BLaER1 (cell line): Measurements from ENCODE around the gene ZBP1.

Experiments
- H3K27ac ChIP-seq: shearing (Covaris generic); formaldehyde crosslinking; 2 replicates; pipeline ENCODE4 v1.8.1; 2022
- H3K27me3 ChIP-seq: shearing (Covaris generic); formaldehyde crosslinking; 2 replicates; pipeline ENCODE4 v1.8.1; 2022
- H3K36me3 ChIP-seq: shearing (Covaris generic); formaldehyde crosslinking; 2 replicates; pipeline ENCODE4 v1.8.1; 2022
- H3K4me1 ChIP-seq: shearing (Covaris generic); formaldehyde crosslinking; 2 replicates; pipeline ENCODE4 v1.8.1; 2022
- H3K4me2 ChIP-seq: shearing (Covaris generic); formaldehyde crosslinking; 2 replicates; pipeline ENCODE4 v1.8.1; 2022
- H3K4me3 ChIP-seq: shearing (Covaris generic); formaldehyde crosslinking; 2 replicates; pipeline ENCODE4 v1.8.1; 2022
- H3K9ac ChIP-seq: shearing (Covaris generic); formaldehyde crosslinking; 2 replicates; pipeline ENCODE4 v1.8.1; 2022
- H3K9me3 ChIP-seq: shearing (Covaris generic); formaldehyde crosslinking; 2 replicates; pipeline ENCODE4 v1.8.1; 2022
- H4K20me1 ChIP-seq: shearing (Covaris generic); formaldehyde crosslinking; 2 replicates; pipeline ENCODE4 v1.8.1; 2022
- Cebpa-rat ChIP-seq: shearing (Covaris generic); IDR thresholded peaks from 2 replicates; pipeline ENCODE4 v1.8.1; 2022

The ZBP1 gene

DNA sequence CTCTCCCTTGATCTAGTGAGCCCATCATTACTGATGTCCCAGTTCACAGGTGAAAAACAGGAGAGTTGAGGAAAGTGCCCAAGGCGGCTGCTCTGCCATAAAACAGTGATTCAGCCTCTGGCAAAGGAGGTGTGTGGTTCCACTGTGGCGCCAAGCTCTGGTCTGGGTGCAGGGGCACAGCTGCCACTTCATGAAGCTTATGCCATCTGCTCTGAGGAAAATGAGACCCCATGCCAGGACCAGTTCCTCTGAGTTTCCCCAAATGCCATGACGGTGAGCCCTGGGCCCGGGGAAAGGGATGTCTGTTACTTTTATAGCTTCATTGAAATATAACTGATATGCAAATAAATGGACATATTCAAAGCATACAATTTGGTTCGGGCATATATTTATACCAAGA, 33.7 kb upstream of the ZBP1 start:
- Histone ChIP-seq H3K4me1 (peaks cover 58% of the 10 kb centered on the region), H3K9me3 (no peaks in the 10 kb centered on the region), H3K36me3 (peaks cover 86% of the 10 kb centered on the region), H3K4me2 (no peak overlapping the region), H3K27ac (no peak overlapping the region), H3K9ac (no peak overlapping the region), H4K20me1 (peaks cover 70% of the 10 kb centered on the region), H3K4me3 (no peak overlapping the region), H3K27me3 (no peaks in the 10 kb centered on the region)
- no peak for TF ChIP-seq Cebpa-rat

DNA sequence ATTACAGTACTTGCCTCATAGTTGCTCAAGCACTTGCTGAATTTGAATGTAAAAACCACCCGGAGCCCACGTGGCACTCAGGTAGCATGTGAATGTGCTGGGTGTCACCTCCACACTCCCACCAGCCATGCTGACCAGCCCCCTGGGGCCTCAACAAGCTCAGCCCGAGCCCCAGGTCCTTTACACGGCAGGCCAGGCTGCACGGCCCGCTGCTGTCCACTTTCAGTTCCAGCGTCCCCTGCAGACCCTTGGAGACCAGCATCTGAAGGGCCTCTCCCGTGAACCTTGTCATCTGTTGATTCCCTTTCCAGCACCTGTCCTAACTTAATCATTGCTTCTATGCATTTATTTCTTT, 33.3 kb upstream of the ZBP1 start:
- H3K27me3 ChIP-seq, result no peaks in the 10 kb centered on the region
- H3K4me3 ChIP-seq, result no peak overlapping the region
- no peak overlapping the region for H3K27ac ChIP-seq
- H3K9ac ChIP-seq, result no peak overlapping the region
- H4K20me1 ChIP-seq, result peaks cover 66% of the 10 kb centered on the region
- peaks cover 54% of the 10 kb centered on the region for H3K4me1 ChIP-seq
- TF ChIP-seq Cebpa-rat, result no peak
- H3K36me3 ChIP-seq, result peaks cover 83% of the 10 kb centered on the region
- H3K9me3 ChIP-seq, result no peaks in the 10 kb centered on the region
- H3K4me2 ChIP-seq, result no peak overlapping the region

DNA sequence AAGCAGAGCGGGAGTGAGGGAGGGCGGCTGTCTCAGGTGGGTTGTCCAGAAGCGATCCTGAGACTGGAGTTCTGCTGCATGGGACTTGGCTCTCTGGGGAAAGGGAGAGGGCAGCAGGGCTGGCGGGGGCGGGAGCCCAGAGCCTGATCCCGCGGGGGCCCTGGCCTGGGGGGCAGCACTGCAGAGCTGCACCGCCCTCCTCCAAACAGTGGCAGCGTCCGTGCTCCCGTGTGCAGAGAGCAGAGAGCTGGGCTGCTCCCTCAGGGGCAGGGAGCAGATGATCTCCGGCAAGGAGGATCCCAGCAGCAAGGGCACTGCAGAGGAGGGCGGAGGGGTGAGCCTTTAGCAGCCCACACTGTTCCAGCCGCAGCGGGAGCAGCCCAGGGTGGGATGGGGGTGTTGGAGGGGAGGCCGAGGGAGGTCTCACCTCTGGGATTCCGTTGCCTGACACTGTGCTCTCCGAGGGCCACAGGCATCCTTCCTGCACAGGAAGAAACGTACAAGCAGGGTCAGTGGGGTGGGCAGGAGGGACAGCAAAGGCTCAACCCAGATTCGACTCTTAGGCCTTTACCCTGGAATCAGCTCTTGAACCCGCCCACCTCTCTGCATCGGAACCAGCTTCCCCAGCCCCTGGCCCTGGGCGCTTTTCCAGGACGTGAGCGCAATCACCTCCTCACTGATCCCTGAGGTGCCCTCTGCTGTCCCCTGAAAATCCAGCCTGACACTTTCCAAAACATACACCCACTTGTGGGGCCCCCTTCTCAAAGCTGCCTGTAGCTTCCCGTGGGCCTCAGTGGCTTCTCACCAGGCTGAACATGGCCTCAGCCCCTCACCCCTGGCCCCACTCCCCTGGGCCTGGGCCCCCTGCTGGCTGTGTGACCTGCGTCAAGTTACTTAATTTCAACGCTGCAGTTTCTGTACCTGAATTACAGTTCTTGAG, 32.6 kb upstream of the ZBP1 start:
- Histone ChIP-seq H3K4me2 (no peak overlapping the region), H3K9ac (no peak overlapping the region), H4K20me1 (peaks cover 59% of the 10 kb centered on the region), H3K27me3 (no peaks in the 10 kb centered on the region), H3K27ac (no peak overlapping the region), H3K9me3 (no peaks in the 10 kb centered on the region), H3K36me3 (peaks cover 76% of the 10 kb centered on the region), H3K4me3 (no peak overlapping the region), H3K4me1 (peaks cover 48% of the 10 kb centered on the region)
- no peak for TF ChIP-seq Cebpa-rat

DNA sequence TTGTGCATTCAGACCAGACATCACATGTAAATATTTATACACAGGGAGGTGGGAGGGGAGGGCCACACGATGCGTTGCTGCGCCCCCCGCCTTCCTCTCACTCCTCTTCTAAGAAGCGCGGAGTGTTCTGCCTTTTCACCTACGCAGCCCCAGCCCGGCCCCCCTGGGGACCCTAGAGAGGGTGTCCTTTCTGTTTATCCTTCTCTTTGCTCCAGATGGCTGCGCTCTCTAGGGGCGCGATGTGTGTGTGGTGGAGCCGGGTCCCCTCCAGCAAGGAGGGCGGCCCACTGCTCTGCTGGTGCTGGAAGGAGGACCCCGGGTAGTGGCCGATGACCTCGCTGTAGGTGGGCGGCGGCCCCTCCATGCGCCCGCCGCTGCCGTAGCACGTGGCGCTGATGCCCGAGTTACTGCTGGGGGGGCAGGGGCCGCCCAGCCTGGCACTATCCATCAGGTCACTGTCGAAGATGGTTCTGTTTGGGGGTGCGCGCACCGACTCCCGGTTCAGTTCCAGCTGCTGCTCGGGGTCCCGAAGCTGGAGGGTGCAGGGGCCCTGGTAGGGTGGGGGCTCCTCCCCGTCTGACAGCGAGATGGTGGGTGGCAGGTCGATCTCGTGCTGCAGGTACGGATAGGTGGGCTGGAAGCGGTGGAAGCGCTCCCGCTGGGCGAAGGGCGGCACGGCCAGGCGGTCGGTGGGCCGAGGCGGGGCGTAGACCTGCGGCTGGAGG, 31.8 kb upstream of the ZBP1 start:
- Histone ChIP-seq H3K27ac (no peak overlapping the region), H4K20me1 (peaks cover 51% of the 10 kb centered on the region), H3K9me3 (no peaks in the 10 kb centered on the region), H3K9ac (no peak overlapping the region), H3K4me1 (peaks cover 39% of the 10 kb centered on the region), H3K4me2 (no peak overlapping the region), H3K36me3 (peaks cover 68% of the 10 kb centered on the region), H3K4me3 (no peak overlapping the region), H3K27me3 (no peaks in the 10 kb centered on the region)
- no peak for TF ChIP-seq Cebpa-rat

DNA sequence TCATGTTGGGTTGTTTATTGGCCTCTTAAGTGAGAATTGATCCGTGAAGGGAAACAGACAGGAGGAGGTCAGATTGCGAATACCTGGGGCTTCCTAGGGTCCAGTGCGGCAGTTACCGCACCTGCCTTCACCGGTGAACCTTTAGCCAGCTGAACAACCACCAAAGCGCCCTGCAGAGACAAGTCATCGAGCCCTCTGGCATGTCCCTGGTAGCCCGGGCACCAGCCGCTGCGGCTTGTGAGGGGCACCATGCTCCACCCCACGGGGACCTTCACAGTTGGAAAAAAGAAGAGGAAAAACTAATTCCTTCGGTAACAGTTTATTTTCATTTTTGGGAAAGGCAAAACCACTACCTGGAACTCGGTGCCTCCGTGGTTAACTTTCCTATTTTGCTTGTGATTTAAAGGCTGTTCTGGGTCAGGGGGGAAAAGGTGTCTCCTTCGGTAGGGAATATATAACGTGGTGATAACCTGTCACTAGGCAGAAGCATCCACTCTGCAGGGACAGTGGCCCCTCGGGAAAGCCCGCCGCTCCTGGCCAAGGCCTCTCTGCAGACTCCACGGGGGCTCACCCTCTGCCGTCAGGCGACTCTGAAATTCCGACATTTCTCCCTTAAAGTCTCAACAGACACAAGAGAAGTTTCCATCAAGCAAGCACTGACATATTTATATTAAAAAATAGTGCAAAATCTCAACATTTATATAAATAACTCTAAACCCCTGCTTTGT, 30.7 kb upstream of the ZBP1 start:
- Histone ChIP-seq H4K20me1 (peaks cover 40% of the 10 kb centered on the region), H3K4me3 (no peak overlapping the region)
- TF ChIP-seq Cebpa-rat, result no peak

DNA sequence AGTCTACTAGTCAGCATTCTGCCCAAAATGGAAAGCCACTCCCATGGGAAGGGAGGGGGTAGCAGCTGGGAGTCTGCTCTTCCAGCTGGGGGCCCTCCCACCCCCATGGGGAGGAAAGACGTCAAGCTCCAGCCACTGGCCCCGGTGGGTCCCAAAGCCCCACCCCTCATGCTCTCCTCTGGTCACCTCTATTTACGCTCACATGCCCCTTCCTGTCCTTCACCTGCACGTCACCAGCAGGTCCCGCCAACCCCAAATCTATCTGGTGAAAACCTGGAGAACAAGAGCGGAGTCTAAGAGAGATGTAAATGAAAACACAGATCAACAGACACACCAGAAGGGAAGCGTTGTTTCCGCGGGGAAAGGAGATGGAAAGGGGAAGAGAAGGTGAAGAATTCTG, 30.0 kb upstream of the ZBP1 start:
- peak overlapping the region; percentile 42 for H3K4me2 ChIP-seq
- peaks cover 14% of the 10 kb centered on the region for H3K9me3 ChIP-seq
- H3K4me3 ChIP-seq, result no peak overlapping the region
- no peak overlapping the region for H3K9ac ChIP-seq
- H3K27me3 ChIP-seq, result no peaks in the 10 kb centered on the region
- H4K20me1 ChIP-seq, result peaks cover 34% of the 10 kb centered on the region
- peaks cover 22% of the 10 kb centered on the region for H3K4me1 ChIP-seq
- TF ChIP-seq Cebpa-rat, result no peak
- H3K27ac ChIP-seq, result no peak overlapping the region
- H3K36me3 ChIP-seq, result peaks cover 50% of the 10 kb centered on the region

More for the DNA sequence above, 30.7 kb upstream of the ZBP1 start:
- peaks cover 29% of the 10 kb centered on the region for H3K4me1 ChIP-seq
- H3K36me3 ChIP-seq, result peaks cover 57% of the 10 kb centered on the region
- H3K4me2 ChIP-seq, result no peak overlapping the region
- H3K27me3 ChIP-seq, result no peaks in the 10 kb centered on the region
- peaks cover 7% of the 10 kb centered on the region for H3K9me3 ChIP-seq
- H3K9ac ChIP-seq, result no peak overlapping the region
- no peak overlapping the region for H3K27ac ChIP-seq

DNA sequence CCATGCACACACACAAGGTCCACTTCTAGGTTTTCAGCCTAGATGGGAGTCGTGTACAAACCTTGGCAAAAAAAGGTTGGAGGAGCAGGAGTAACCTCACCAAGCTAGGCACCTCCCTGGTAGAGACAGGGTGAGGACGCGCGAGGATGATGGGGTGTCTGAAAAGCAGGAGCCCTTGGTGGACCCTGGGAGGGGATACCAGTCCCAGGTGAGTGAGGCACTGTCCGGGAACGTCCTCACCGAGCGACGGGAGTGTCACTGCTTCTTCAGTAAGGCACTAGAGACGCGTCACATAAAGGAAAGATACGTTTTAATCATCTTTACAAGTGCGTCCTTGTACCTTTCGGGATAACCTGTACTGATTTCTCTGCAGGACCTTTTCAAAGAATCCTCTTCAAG, 29.4 kb upstream of the ZBP1 start:
- H3K4me3 ChIP-seq, result no peak overlapping the region

DNA sequence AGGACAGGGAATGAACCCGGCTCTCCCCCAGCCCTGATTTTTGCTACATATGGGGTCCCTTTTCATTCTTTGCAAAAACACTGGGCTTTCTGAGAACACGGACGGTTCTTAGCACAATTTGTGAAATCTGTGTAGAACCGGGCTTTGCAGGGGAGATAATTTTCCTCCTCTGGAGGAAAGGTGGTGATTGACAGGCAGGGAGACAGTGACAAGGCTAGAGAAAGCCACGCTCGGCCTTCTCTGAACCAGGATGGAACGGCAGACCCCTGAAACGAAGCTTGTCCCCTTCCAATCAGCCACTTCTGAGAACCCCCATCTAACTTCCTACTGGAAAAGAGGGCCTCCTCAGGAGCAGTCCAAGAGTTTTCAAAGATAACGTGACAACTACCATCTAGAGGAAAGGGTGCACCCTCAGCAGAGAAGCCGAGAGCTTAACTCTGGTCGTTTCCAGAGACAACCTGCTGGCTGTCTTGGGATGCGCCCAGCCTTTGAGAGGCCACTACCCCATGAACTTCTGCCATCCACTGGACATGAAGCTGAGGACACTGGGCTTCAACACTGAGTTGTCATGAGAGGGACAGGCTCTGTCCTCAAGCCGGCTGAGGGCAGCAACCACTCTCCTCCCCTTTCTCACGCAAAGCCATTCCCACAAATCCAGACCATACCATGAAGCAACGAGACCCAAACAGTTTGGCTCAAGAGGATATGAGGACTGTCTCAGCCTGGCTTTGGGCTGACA, 28.8 kb upstream of the ZBP1 start:
- Histone ChIP-seq H3K27ac (no peak overlapping the region), H3K9ac (no peak overlapping the region), H4K20me1 (peaks cover 22% of the 10 kb centered on the region), H3K27me3 (no peaks in the 10 kb centered on the region), H3K4me2 (no peak overlapping the region), H3K9me3 (peaks cover 26% of the 10 kb centered on the region), H3K36me3 (peaks cover 46% of the 10 kb centered on the region), H3K4me3 (no peak overlapping the region), H3K4me1 (peaks cover 13% of the 10 kb centered on the region)
- TF ChIP-seq Cebpa-rat, result no peak

More for the DNA sequence above, 29.4 kb upstream of the ZBP1 start:
- peaks cover 16% of the 10 kb centered on the region for H3K4me1 ChIP-seq
- no peak for TF ChIP-seq Cebpa-rat
- peaks cover 46% of the 10 kb centered on the region for H3K36me3 ChIP-seq
- H3K4me2 ChIP-seq, result no peak overlapping the region
- H3K9me3 ChIP-seq, result peaks cover 20% of the 10 kb centered on the region
- no peaks in the 10 kb centered on the region for H3K27me3 ChIP-seq
- H3K27ac ChIP-seq, result no peak overlapping the region
- peaks cover 27% of the 10 kb centered on the region for H4K20me1 ChIP-seq
- H3K9ac ChIP-seq, result no peak overlapping the region
